ENCODE measurements around the gene ELL2. TPM values are rescaled to one million over a fixed set of nuclear protein-coding genes. Genes with fewer than 3 reads are reported as not detected.

The ELL2 gene
- total and polyA plus RNA-seq, 2 donors from 2014 or later = 10.1 to 37.2 TPM

- no peak for TF ChIP-seq CTCF (IDR thresholded peaks at IDR 0.05; ENCODE audit: borderline replicate concordance, extremely low read depth, insufficient read depth)
- Histone ChIP-seq H3K27ac (ENCODE audit: low read depth in 2 of 2, low read length in 2 of 2) (no peak overlapping the region), H3K9me3 (ENCODE audit: control insufficient read depth in 2 of 3, insufficient read depth in 1 of 3, low read length in 3 of 3) (no peaks in the 10 kb centered on the region), H3K4me3 (ENCODE audit: low read length in 3 of 3) (no peak overlapping the region), H3K36me3 (ENCODE audit: control insufficient read depth in 2 of 3, insufficient read depth in 3 of 3, low read length in 3 of 3) (no peaks in the 10 kb centered on the region), H3K4me1 (ENCODE audit: control insufficient read depth in 2 of 3, insufficient read depth in 2 of 3, low read depth in 1 of 3, low read length in 3 of 3) (no peaks in the 10 kb centered on the region), H3K9ac (ENCODE audit: low read length in 3 of 3) (no peak overlapping the region), H3K27me3 (ENCODE audit: control insufficient read depth, insufficient read depth, low read length) (no peaks in the 10 kb centered on the region)
- intact Hi-C loops (cut with DNase I) = no loop called here
- DNase-seq = no peak
- no peak for FAIRE-seq
Measured at GRCh38 chr5:95938766-95939165, 22.9 kb downstream of the ELL2 start.

DNA sequence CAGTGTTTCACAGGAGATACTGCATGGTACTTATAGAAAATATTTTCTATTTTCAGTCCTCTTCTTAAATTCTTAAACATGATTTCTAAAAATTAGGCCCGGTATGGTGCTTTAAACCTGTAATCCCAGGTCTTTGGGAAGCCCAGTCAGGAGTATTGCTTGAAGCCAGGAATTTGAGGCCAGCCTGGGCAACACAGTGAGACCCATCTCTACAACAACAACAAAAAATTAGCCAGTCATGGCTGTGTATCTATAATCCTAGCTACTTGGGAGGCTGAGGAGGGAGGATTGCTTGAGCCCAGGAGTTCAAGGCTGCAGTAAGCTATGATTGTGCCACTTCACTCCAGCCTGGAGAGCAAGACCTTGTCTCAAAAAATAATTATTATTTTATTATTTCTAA, 23.3 kb downstream of the ELL2 start:
- no peak for DNase-seq

GRCh38 chr5:95937607-95938152, 24.0 kb downstream of the ELL2 start:
- Histone ChIP-seq H3K4me3 (ENCODE audit: low read length in 3 of 3) (no peak overlapping the region), H3K36me3 (ENCODE audit: control insufficient read depth in 2 of 3, insufficient read depth in 3 of 3, low read length in 3 of 3) (no peaks in the 10 kb centered on the region), H3K27me3 (ENCODE audit: control insufficient read depth, insufficient read depth, low read length) (no peaks in the 10 kb centered on the region), H3K27ac (ENCODE audit: low read depth in 2 of 2, low read length in 2 of 2) (no peak overlapping the region), H3K9ac (ENCODE audit: low read length in 3 of 3) (no peak overlapping the region), H3K9me3 (ENCODE audit: control insufficient read depth in 2 of 3, insufficient read depth in 1 of 3, low read length in 3 of 3) (no peaks in the 10 kb centered on the region), H3K4me1 (ENCODE audit: control insufficient read depth in 2 of 3, insufficient read depth in 2 of 3, low read depth in 1 of 3, low read length in 3 of 3) (no peaks in the 10 kb centered on the region)
- DNase-seq = no peak
- FAIRE-seq = no peak
- intact Hi-C loops (cut with DNase I) = no loop called here
- no peak for TF ChIP-seq CTCF (IDR thresholded peaks at IDR 0.05; ENCODE audit: borderline replicate concordance, extremely low read depth, insufficient read depth)

More for the DNA sequence above, 23.3 kb downstream of the ELL2 start:
- TF ChIP-seq CTCF (IDR thresholded peaks at IDR 0.05; ENCODE audit: borderline replicate concordance, extremely low read depth, insufficient read depth) = no peak
- Histone ChIP-seq H3K27me3 (ENCODE audit: control insufficient read depth, insufficient read depth, low read length) (no peaks in the 10 kb centered on the region), H3K9me3 (ENCODE audit: control insufficient read depth in 2 of 3, insufficient read depth in 1 of 3, low read length in 3 of 3) (no peaks in the 10 kb centered on the region), H3K4me3 (ENCODE audit: low read length in 3 of 3) (no peak overlapping the region), H3K27ac (ENCODE audit: low read depth in 2 of 2, low read length in 2 of 2) (no peak overlapping the region), H3K36me3 (ENCODE audit: control insufficient read depth in 2 of 3, insufficient read depth in 3 of 3, low read length in 3 of 3) (no peaks in the 10 kb centered on the region), H3K9ac (ENCODE audit: low read length in 3 of 3) (no peak overlapping the region), H3K4me1 (ENCODE audit: control insufficient read depth in 2 of 3, insufficient read depth in 2 of 3, low read depth in 1 of 3, low read length in 3 of 3) (no peaks in the 10 kb centered on the region)
- intact Hi-C loops (cut with DNase I) = no loop called here
- no peak for FAIRE-seq
